MM.1S (cell line): Measurements from ENCODE around the gene PDE4DIP.
"Not testable (repeated sequence)": the region's sequence is repeated elsewhere in the genome, so short reads cannot be mapped to it uniquely, and the experiment has no call there.

Source experiments
- CTCF ChIP-seq: fragments of 300-600 bp; sonication (generic); IDR thresholded peaks from 2 replicates; pipeline ENCODE4 v1.5.1; 2016; ENCODE audit warnings: antibody characterized with exemption, low read length, mixed read lengths
- EZH2phosphoT487 ChIP-seq: fragments of 300-600 bp; sonication (generic); IDR thresholded peaks from 2 replicates; pipeline ENCODE4 v1.6.1; 2018; ENCODE audit warnings: antibody characterized with exemption, low read length

GRCh38 chr1:148921047-148921446, 76.8 kb downstream of the PDE4DIP start:
- not testable (repeated sequence) for TF ChIP-seq CTCF, EZH2phosphoT487
